B cell (primary cell): ENCODE data around the gene ZEB2.

Source experiments
- EZH2 ChIP-seq: IDR thresholded peaks from 2 replicates; pipeline ENCODE4 v1.6.1; 2012; ENCODE audit warnings: borderline replicate concordance, low read depth, mild to moderate bottlenecking, moderate library complexity, low read length; ENCODE audit not compliant: insufficient read depth, poor library complexity, severe bottlenecking
- TF ChIP-seq, protein P1 (sequence below): fragments of 200-600 bp; IDR thresholded peaks from one replicate; pipeline ENCODE4 v1.8.0; 2022; ENCODE audit warnings: antibody characterized with exemption, mild to moderate bottlenecking

DNA sequence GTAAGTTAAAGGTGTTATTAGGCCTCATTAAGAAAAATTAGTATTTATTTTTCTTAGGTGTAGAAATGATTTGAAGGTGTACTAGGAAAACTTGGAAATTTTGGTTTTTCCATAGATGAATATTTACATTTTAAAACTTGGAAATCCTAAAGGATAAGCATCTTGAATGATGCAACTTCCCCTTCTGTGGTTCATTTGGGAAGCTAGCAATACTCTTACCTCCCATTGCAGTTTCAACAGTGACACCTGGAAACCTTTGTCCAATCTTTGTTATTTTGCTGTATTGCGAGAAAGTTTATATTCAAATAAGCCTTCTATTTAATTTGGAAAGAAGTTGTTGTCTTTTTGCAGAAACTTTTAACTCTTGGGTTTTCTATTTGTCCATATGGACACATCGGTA is 68.5 kb downstream of the ZEB2 start:
- TF ChIP-seq, protein P1, sequence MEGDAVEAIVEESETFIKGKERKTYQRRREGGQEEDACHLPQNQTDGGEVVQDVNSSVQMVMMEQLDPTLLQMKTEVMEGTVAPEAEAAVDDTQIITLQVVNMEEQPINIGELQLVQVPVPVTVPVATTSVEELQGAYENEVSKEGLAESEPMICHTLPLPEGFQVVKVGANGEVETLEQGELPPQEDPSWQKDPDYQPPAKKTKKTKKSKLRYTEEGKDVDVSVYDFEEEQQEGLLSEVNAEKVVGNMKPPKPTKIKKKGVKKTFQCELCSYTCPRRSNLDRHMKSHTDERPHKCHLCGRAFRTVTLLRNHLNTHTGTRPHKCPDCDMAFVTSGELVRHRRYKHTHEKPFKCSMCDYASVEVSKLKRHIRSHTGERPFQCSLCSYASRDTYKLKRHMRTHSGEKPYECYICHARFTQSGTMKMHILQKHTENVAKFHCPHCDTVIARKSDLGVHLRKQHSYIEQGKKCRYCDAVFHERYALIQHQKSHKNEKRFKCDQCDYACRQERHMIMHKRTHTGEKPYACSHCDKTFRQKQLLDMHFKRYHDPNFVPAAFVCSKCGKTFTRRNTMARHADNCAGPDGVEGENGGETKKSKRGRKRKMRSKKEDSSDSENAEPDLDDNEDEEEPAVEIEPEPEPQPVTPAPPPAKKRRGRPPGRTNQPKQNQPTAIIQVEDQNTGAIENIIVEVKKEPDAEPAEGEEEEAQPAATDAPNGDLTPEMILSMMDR, result no peak
- TF ChIP-seq EZH2, result no peak
